ENCODE results near the gene SLC8A2.

DNA sequence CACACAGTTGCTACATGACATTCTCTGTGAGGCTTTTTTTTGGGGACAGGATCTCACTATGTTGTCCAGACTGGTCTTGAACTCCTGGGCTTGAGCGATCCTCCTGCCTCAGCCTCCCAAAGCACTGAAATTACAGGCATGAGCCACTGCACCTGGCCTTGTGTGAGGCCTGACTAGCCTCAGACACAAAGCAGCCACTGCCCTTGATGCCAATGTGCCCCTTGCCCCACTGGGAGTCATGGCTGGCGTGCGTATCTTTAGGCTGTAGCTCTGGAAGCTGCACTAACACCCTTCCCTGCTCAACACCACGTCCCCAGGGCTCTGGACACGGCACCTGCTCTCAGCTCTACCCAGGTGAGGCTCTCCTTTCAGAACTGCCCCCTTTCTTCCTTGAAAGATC is 26.9 kb upstream of the SLC8A2 start:
- TF ChIP-seq, protein P1, sequence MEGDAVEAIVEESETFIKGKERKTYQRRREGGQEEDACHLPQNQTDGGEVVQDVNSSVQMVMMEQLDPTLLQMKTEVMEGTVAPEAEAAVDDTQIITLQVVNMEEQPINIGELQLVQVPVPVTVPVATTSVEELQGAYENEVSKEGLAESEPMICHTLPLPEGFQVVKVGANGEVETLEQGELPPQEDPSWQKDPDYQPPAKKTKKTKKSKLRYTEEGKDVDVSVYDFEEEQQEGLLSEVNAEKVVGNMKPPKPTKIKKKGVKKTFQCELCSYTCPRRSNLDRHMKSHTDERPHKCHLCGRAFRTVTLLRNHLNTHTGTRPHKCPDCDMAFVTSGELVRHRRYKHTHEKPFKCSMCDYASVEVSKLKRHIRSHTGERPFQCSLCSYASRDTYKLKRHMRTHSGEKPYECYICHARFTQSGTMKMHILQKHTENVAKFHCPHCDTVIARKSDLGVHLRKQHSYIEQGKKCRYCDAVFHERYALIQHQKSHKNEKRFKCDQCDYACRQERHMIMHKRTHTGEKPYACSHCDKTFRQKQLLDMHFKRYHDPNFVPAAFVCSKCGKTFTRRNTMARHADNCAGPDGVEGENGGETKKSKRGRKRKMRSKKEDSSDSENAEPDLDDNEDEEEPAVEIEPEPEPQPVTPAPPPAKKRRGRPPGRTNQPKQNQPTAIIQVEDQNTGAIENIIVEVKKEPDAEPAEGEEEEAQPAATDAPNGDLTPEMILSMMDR (IDR thresholded peaks at IDR 0.05), result no peak
- TF ChIP-seq POLR2A (IDR thresholded peaks at IDR 0.05) (no peak), POLR2AphosphoS5 (IDR thresholded peaks at IDR 0.05) (no peak), EP300 (IDR thresholded peaks at IDR 0.05; ENCODE audit: low read depth) (no peak)

All from transverse colon (tissue), 4 donors.